Thyroid gland (tissue), 4 donors: ENCODE measurements around the gene TRAF4. TPM values are rescaled to one million over a fixed set of nuclear protein-coding genes. Genes with fewer than 3 reads are reported as not detected.

Experiments used
- DNase-seq, 2 donors: peaks; one replicate each; pipeline ENCODE4 v3.0.0-alpha.2; 2019
- H3K27ac ChIP-seq, 3 donors: fragments of 200-600 bp; sonication (generic); 1 replicate in 2 of 3; 2 replicates in 1 of 3; pipeline ENCODE4 v1.5.1; 2016 to 2019; ENCODE audit warnings: mild to moderate bottlenecking in 1 of 3, moderate library complexity in 1 of 3
- H3K27me3 ChIP-seq: fragments of 200-600 bp; sonication (generic); one replicate; pipeline ENCODE4 v1.5.1; 2019
- H3K36me3 ChIP-seq, 2 donors: fragments of 200-600 bp; sonication (generic); one replicate each; pipeline ENCODE4 v1.5.1; 2016 to 2019
- H3K4me1 ChIP-seq, 2 donors: fragments of 200-600 bp; sonication (generic); one replicate each; pipeline ENCODE4 v1.5.1; 2017 to 2019
- H3K4me3 ChIP-seq, 3 donors: fragments of 200-600 bp; sonication (generic); replicated peaks in 1 of 3; 1 replicate in 2 of 3; 2 replicates in 1 of 3; pipeline ENCODE4 v1.5.1; 2016; ENCODE audit warnings: mild to moderate bottlenecking in 1 of 3
- H3K9me3 ChIP-seq: fragments of 200-600 bp; sonication (generic); one replicate; pipeline ENCODE4 v1.5.1; 2017
- CTCF ChIP-seq, 6 experiments: fragments of 200-600 bp in 3 of 6; fragments of 450-650 bp in 3 of 6; sonication (generic) in 3 of 6; IDR thresholded peaks; one replicate each; pipeline ENCODE4 v1.5.1; 2016 to 2019; ENCODE audit warnings: antibody characterized with exemption in 6 of 6, mild to moderate bottlenecking in 2 of 6, inconsistent platforms in 1 of 6, moderate library complexity in 1 of 6
- POLR2A ChIP-seq, 2 donors: fragments of 450-650 bp; IDR thresholded peaks; one replicate each; pipeline ENCODE4 v1.6.1; 2017; ENCODE audit warnings: antibody characterized with exemption in 2 of 2, mild to moderate bottlenecking in 2 of 2, moderate library complexity in 1 of 2
- WGBS, 2 donors: methylation state at CpG; one replicate each; pipeline ENCODE4 v1.1.5; 2017; 5-methylcytosine and 5-hydroxymethylcytosine counted together
- intact Hi-C: fragments of 100-400 bp; cut with DNase I; formaldehyde crosslinking; loops from one replicate; pipeline ENCODE4 v1.15.1; 2023
- total RNA-seq, 4 donors: library from RNA; depleted of rRNA; stranded (reverse); fragments of >200 nt; gene quantifications; one replicate each; pipeline ENCODE4 v1.2.3, GENCODE V29; 2016

The TRAF4 gene
- total RNA-seq, 4 donors from 2014 or later, result 33.3 to 64.3 (median 44.3) TPM

GRCh38 chr17:28726627-28727491 is 17.0 kb upstream of the TRAF4 start:
- Histone ChIP-seq H3K9me3 (no peaks in the 10 kb centered on the region), H3K27ac (peak overlapping the region; percentile 92 to 98 (median 94)), H3K36me3 (peaks cover 26 to 29% of the 10 kb centered on the region in 2 donors), H3K27me3 (no peaks in the 10 kb centered on the region), H3K4me1 (peaks cover 16% of the 10 kb centered on the region in 2 donors), H3K4me3 (peak overlapping the region in 2 of 3 donors; percentile 34 to 55)
- 1% methylated on average over 32 to 36 of the region's 57 CpGs for WGBS, 2 donors
- intact Hi-C loops, result loop anchor here (5.0 kb wide), 2 partner anchors 80 to 225 kb away; partner anchors contain the start of genes BLTP2 and PHF12
- DNase-seq, result peak; percentile 96
- TF ChIP-seq POLR2A (IDR thresholded peaks at IDR 0.05) (peak in 1 of 2 donors; percentile 20), CTCF (IDR thresholded peaks at IDR 0.05) (peak in 5 of 6 experiments; percentile 99 to 100 (median 100))

DNA sequence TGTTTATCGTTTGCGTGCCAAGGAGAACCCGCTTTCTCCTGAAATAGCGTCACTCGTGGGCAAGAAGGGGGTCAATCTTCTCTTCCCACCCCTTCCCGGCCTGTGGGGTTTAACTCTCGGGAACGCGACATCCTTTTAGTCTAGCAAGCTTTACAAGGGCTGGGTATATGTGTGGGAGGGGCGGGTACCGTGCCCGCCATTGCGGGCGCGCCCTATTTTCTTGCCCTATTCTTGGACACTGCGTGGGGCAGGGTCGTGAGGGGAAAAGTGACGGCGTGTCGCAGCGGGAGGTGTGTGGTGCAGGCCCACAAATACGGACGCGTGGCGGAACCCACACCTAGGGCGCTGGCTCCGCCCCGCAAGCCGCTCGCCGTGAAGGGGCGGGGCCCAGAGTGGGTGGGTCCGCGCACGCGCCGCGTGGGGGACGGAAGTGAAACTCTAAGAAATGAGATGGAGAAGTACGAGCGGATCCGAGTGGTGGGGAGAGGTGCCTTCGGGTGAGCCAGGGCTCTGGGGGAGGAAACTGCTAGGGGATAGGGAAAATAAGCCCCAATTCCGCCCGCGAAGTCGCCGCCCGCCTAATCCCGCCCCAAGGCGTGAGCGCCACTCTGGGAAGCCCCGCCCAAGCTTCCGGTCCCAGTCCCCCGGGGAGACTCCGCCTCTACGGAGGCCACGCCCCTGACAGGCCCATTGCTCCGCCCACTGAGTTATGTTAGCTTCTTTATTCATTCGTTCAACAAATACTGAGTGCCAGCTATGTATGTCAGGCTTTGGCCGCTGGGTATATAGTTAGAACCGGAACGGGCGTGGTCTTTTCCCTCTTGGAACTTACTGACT is 15.2 kb upstream of the TRAF4 start, which contains the start of gene NEK8:
Gene NEK8 (plus strand): TSS at position 425 of the 837 bp plus-strand sequence. CDS start 26 bp downstream, at position 451.
- H3K27me3 ChIP-seq, result no peaks in the 10 kb centered on the region
- TF ChIP-seq CTCF (IDR thresholded peaks at IDR 0.05) (no peak), POLR2A (IDR thresholded peaks at IDR 0.05) (peak; percentile 84 to 93)
- WGBS, 2 donors, result 1% methylated on average over 46 to 53 of the region's 64 CpGs
- intact Hi-C loops, result loop anchor here (5.0 kb wide), 2 partner anchors 81 to 224 kb away; partner anchors contain the start of genes BLTP2 and PHF12
- no peaks in the 10 kb centered on the region for H3K9me3 ChIP-seq
- peak; percentile 95 to 97 for DNase-seq
- peaks cover 15 to 16% of the 10 kb centered on the region in 2 donors for H3K4me1 ChIP-seq
- peaks cover 12% of the 10 kb centered on the region in 2 donors for H3K36me3 ChIP-seq
- peak within 1 kb of the TSS; percentile 21 to 87 (median 55) for H3K4me3 ChIP-seq
- H3K27ac ChIP-seq, result peak within 1 kb of the TSS; percentile 92 to 98 (median 94)

GRCh38 chr17:28729950-28730330 is 13.9 kb upstream of the TRAF4 start:
- Histone ChIP-seq H3K27ac (no peak overlapping the region), H3K4me1 (peaks cover 14 to 16% of the 10 kb centered on the region in 2 donors), H3K27me3 (no peaks in the 10 kb centered on the region), H3K4me3 (no peak overlapping the region), H3K36me3 (no peaks in the 10 kb centered on the region), H3K9me3 (no peaks in the 10 kb centered on the region)
- 90% methylated on average over 11 of the region's 11 CpGs for WGBS, 2 donors
- intact Hi-C loops, result loop anchor here (5.0 kb wide), 2 partner anchors 83 to 222 kb away; partner anchors contain the start of genes BLTP2 and PHF12
- TF ChIP-seq CTCF (IDR thresholded peaks at IDR 0.05) (no peak), POLR2A (IDR thresholded peaks at IDR 0.05) (no peak)
- DNase-seq, result no peak

GRCh38 chr17:28733346-28733745 is 10.5 kb upstream of the TRAF4 start:
- 87 to 93% methylated on average over 1 of the region's 1 CpG for WGBS, 2 donors
- TF ChIP-seq CTCF (IDR thresholded peaks at IDR 0.05), result no peak
- TF ChIP-seq POLR2A (IDR thresholded peaks at IDR 0.05), result no peak
- H3K27ac ChIP-seq, result no peak overlapping the region

More at GRCh38 chr17:28733346-28733745, 10.5 kb upstream of the TRAF4 start:
- H3K4me1 ChIP-seq, result peaks cover 7 to 13% of the 10 kb centered on the region in 2 donors
- no peaks in the 10 kb centered on the region for H3K36me3 ChIP-seq
- intact Hi-C loops, result no loop called here
- DNase-seq, result no peak
- H3K27me3 ChIP-seq, result no peaks in the 10 kb centered on the region
- no peak overlapping the region for H3K4me3 ChIP-seq
- no peaks in the 10 kb centered on the region for H3K9me3 ChIP-seq
